Measurements from ENCODE around the gene SLC12A8. TPM values are rescaled to one million over a fixed set of nuclear protein-coding genes. Genes with fewer than 3 reads are reported as not detected.

SLC12A8 gene
- total and polyA plus RNA-seq, 10 of the 15 experiments (the other 5 are each of a cell fraction or from before 2014, with no cell fraction given): 2.5 to 71.6 (median 50.1) TPM

GRCh38 chr3:125051715-125052581, 160.6 kb downstream of the SLC12A8 start (continued):
- TF ChIP-seq, protein P1, sequence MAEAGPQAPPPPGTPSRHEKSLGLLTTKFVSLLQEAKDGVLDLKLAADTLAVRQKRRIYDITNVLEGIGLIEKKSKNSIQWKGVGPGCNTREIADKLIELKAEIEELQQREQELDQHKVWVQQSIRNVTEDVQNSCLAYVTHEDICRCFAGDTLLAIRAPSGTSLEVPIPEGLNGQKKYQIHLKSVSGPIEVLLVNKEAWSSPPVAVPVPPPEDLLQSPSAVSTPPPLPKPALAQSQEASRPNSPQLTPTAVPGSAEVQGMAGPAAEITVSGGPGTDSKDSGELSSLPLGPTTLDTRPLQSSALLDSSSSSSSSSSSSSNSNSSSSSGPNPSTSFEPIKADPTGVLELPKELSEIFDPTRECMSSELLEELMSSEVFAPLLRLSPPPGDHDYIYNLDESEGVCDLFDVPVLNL (IDR thresholded peaks at IDR 0.05; ENCODE audit: low read depth, low read length): no peak
- no peak for TF ChIP-seq NFYA (IDR thresholded peaks at IDR 0.05; ENCODE audit: borderline replicate concordance, low read depth, low read length)
- TF ChIP-seq NFIC (IDR thresholded peaks at IDR 0.05; ENCODE audit: low read depth, low read length): peak; percentile 69
- TF ChIP-seq RAD21 (IDR thresholded peaks at IDR 0.05; ENCODE audit: insufficient read depth, low read depth, low read length): peak; percentile 19; the same call in 1 of the 2 replicates
- TF ChIP-seq CHD2 (IDR thresholded peaks at IDR 0.05; ENCODE audit: borderline replicate concordance, low read depth, low read length): no peak
- TF ChIP-seq MYC (IDR thresholded peaks at IDR 0.05; ENCODE audit: insufficient read depth, insufficient read length, insufficient replicate concordance, low read length, severe bottlenecking): no peak
- TF ChIP-seq POU2F2 (IDR thresholded peaks at IDR 0.05; ENCODE audit: borderline replicate concordance, low read depth, low read length): no peak
- TF ChIP-seq, protein P2, sequence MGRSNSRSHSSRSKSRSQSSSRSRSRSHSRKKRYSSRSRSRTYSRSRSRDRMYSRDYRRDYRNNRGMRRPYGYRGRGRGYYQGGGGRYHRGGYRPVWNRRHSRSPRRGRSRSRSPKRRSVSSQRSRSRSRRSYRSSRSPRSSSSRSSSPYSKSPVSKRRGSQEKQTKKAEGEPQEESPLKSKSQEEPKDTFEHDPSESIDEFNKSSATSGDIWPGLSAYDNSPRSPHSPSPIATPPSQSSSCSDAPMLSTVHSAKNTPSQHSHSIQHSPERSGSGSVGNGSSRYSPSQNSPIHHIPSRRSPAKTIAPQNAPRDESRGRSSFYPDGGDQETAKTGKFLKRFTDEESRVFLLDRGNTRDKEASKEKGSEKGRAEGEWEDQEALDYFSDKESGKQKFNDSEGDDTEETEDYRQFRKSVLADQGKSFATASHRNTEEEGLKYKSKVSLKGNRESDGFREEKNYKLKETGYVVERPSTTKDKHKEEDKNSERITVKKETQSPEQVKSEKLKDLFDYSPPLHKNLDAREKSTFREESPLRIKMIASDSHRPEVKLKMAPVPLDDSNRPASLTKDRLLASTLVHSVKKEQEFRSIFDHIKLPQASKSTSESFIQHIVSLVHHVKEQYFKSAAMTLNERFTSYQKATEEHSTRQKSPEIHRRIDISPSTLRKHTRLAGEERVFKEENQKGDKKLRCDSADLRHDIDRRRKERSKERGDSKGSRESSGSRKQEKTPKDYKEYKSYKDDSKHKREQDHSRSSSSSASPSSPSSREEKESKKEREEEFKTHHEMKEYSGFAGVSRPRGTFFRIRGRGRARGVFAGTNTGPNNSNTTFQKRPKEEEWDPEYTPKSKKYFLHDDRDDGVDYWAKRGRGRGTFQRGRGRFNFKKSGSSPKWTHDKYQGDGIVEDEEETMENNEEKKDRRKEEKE (IDR thresholded peaks at IDR 0.05): no peak
- peak; percentile 42; the same call in 1 of the 2 replicates for TF ChIP-seq ATF2 (IDR thresholded peaks at IDR 0.05; ENCODE audit: low read length)
- no peak for TF ChIP-seq NBN (IDR thresholded peaks at IDR 0.05)
- TF ChIP-seq RELA (IDR thresholded peaks at IDR 0.05; ENCODE audit: borderline replicate concordance, partially characterized antibody): no peak
- TF ChIP-seq CHD1 (IDR thresholded peaks at IDR 0.05; ENCODE audit: low read depth, low read length): no peak
- TF ChIP-seq ATF3 (IDR thresholded peaks at IDR 0.05; ENCODE audit: borderline replicate concordance, extremely low read depth, low read depth, low read length): no peak
- no peak for TF ChIP-seq NFYB (IDR thresholded peaks at IDR 0.05; ENCODE audit: insufficient read depth, low read depth, low read length)
- no peak for TF ChIP-seq ZNF207 (IDR thresholded peaks at IDR 0.05; ENCODE audit: borderline replicate concordance)
- no peak for TF ChIP-seq SMAD5 (IDR thresholded peaks at IDR 0.05; ENCODE audit: low read depth)
- no peak for TF ChIP-seq EGR1 (IDR thresholded peaks at IDR 0.05; ENCODE audit: borderline replicate concordance in 1 of 2, low read depth in 2 of 2, low read length in 2 of 2)
- TF ChIP-seq, protein P3, sequence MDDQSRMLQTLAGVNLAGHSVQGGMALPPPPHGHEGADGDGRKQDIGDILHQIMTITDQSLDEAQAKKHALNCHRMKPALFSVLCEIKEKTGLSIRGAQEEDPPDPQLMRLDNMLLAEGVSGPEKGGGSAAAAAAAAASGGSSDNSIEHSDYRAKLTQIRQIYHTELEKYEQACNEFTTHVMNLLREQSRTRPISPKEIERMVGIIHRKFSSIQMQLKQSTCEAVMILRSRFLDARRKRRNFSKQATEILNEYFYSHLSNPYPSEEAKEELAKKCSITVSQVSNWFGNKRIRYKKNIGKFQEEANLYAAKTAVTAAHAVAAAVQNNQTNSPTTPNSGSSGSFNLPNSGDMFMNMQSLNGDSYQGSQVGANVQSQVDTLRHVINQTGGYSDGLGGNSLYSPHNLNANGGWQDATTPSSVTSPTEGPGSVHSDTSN (IDR thresholded peaks at IDR 0.05; ENCODE audit: insufficient replicate concordance, low read depth, low read length): no peak
- no peak for TF ChIP-seq MEF2A (IDR thresholded peaks at IDR 0.05; ENCODE audit: insufficient read depth, low read depth, low read length)
- no peak for TF ChIP-seq CBX5 (IDR thresholded peaks at IDR 0.05; ENCODE audit: low read depth)
- TF ChIP-seq BRCA1 (IDR thresholded peaks at IDR 0.05; ENCODE audit: low read depth, low read length): no peak
- TF ChIP-seq SRF (IDR thresholded peaks at IDR 0.05; ENCODE audit: low read depth in 2 of 2, low read length in 2 of 2): 0 out of 4 replicates have a peak, but pooled peaks of 1 of the 2 experiments have one; percentile 20
